GM10248 (cell line): ENCODE data around the gene HEATR9.

ENCODE experiments used
- CTCF ChIA-PET: fragments of 300-600 bp; sonication (Branson Sonifier 250); formaldehyde crosslinking; extraction: SDS; loops from one replicate; lab custom pipeline; 2021; ENCODE audit warnings: antibody characterized with exemption; lab: Yijun Ruan, JAX
- POLR2A ChIA-PET: fragments of 350-650 bp; sonication (Branson Sonifier 250); formaldehyde crosslinking; extraction: SDS; loops from one replicate; lab custom pipeline; 2020; ENCODE audit warnings: antibody characterized with exemption; lab: Yijun Ruan, JAX
- DNase-seq: peaks from one replicate; pipeline ENCODE4 v3.0.0; 2012; ENCODE audit errors: extremely low spot score
- CTCF ChIP-seq: IDR thresholded peaks from 2 replicates; pipeline ENCODE4 v1.5.1; 2012; ENCODE audit warnings: mild to moderate bottlenecking, low read depth; ENCODE audit errors: extremely low read depth, missing control alignments, control extremely low read depth

The HEATR9 gene

DNA sequence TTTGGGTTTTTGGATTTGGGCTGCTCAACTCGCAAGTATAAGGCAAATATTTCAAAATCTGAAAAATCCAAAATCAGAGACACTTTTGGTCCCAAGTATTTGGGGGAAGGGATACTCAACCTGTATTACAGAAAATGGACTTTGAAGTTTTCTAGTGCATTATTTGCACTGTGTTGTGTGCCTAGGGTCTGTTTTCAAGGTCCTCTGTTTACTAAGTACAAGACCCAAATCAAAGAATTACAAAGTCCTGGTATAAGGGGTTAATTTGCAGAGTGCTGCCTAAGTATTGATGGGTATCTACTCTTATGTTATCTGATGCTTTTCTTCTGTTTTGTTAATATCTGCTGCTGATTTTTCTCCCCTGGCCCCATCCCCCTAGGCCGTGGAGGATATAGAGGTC lies 25.0 kb downstream of the HEATR9 start:
- no peak for TF ChIP-seq CTCF
- CTCF ChIA-PET, result no interaction called here
- POLR2A ChIA-PET, result no interaction called here
- no peak for DNase-seq

DNA sequence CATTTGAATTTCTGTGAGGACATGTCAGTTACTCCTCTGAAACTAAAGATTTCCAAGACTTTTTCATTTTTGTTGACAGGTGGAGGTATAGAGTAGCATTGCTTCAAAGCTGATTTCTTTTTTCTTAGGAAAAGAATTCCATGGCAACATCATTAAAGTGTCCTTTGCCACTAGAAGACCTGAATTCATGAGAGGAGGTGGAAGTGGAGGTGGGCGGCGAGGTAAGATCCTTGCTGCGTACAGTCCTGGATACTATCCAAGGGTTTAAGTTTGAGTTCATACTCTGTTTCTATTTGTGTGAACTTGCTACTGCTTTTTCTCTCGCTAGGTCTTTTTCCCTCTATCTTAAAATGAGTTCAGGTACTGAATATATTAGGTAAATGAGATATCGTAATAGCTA lies 26.5 kb downstream of the HEATR9 start:
- ChIA-PET CTCF (interaction anchor here (0.6 to 2.9 kb wide), 6 partner anchors 7 to 147 kb away, joined by 3 to 15 read pairs (median 3); partner anchors contain the start of gene TAF15), POLR2A (no interaction called here)
- TF ChIP-seq CTCF, result no peak
- DNase-seq, result no peak

DNA sequence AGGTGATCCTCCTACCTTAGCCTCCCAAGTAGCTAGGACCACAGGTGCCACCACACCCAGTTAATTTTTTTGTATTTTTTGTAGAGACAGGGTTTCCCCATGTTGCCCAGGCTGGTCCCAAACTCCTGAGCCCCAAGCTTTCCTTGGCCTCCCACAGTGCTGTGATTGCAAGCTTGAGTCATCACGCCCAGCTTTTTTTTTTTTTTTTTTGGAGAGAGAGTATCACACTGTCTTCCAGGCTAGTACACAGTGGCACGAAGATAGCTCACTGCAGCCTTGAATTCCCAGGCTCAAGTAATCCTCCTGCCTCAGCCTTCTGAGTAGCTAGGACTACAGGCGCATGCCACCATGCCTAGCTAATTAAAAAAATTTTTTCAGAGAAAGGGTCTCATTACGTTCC lies 27.2 kb downstream of the HEATR9 start:
- no peak for TF ChIP-seq CTCF
- no peak for DNase-seq
- POLR2A ChIA-PET, result interaction anchor here (0.6 kb wide), 1 partner anchor 574 kb away, joined by 3 read pairs; no protein-coding TSS in a partner anchor

DNA sequence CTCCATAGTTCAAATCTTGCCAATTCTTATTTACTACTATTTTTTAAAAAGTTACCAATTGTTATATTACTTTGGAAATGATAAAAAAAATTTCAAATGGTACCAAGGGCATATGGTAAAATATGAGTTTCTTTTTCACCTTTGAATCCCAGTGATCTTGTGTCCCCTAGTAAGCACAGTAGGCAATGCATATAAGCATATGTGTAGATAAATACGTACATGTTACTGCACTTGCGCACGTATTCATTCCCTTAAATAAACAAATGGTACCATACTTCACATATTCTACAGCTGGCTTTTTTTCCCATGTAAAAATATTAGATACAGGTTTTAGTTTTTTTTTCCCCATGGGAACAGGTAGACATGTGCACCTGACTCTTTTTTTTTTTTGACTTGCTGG lies 27.6 kb downstream of the HEATR9 start:
- ChIA-PET POLR2A (interaction anchor here (0.6 kb wide), 1 partner anchor 574 kb away, joined by 3 read pairs; no protein-coding TSS in a partner anchor), CTCF (interaction anchor here (0.8 to 2.9 kb wide), 5 partner anchors 8 to 642 kb away, joined by 3 to 15 read pairs (median 3); partner anchors contain the start of gene TAF15)
- DNase-seq, result no peak
- TF ChIP-seq CTCF, result no peak

More for the DNA sequence above, 27.2 kb downstream of the HEATR9 start:
- CTCF ChIA-PET, result interaction anchor here (0.8 to 2.9 kb wide), 5 partner anchors 8 to 642 kb away, joined by 3 to 15 read pairs (median 3); partner anchors contain the start of gene TAF15

- TF ChIP-seq CTCF, result no peak
Measured at GRCh38 chr17:35825206-35825605, 43.5 kb downstream of the HEATR9 start.

DNA sequence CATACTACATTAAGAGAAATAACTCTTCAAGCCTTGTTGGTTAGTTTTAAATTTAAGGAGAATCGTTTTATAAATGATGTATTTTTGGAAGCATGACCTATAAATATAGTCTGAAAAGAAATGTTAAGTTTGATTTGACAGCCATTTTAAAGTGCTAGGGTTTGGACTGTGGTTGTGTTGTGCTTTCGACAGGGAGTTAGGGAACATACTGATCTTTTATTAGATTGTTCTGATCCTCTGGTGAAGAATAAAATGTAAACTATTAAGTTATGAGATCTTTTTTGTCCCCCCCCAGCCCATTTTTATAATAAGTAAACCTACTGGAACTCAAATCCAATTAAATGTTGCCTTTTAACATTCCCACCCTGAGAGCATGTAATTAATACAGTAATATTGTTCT lies 47.4 kb downstream of the HEATR9 start:
- DNase-seq, result no peak
- ChIA-PET POLR2A (no interaction called here), CTCF (interaction anchor here (2.2 kb wide), 1 partner anchor 27 kb away, joined by 6 read pairs; no protein-coding TSS in a partner anchor)
- TF ChIP-seq CTCF, result no peak

More at GRCh38 chr17:35825206-35825605, 43.5 kb downstream of the HEATR9 start:
- no peak for DNase-seq
- POLR2A ChIA-PET, result no interaction called here
- CTCF ChIA-PET, result interaction anchor here (1.7 kb wide), 1 partner anchor 24 kb away, joined by 6 read pairs; no protein-coding TSS in a partner anchor
